C4-2B (cell line): ENCODE measurements around the gene NLRP13.

ENCODE experiments used
- ZFX ChIP-seq: fragments of 450-650 bp; IDR thresholded peaks from 2 replicates; pipeline ENCODE4 v1.6.1; 2017
- TF ChIP-seq, protein P1 (sequence below): fragments of 450-650 bp; conservative IDR thresholded peaks from 2 replicates; pipeline ENCODE4 v1.5.1; 2017; ENCODE audit warnings: mild to moderate bottlenecking

GRCh38 chr19:55866521-55866920 lies 65.6 kb downstream of the NLRP13 start:
- TF ChIP-seq, protein P1, sequence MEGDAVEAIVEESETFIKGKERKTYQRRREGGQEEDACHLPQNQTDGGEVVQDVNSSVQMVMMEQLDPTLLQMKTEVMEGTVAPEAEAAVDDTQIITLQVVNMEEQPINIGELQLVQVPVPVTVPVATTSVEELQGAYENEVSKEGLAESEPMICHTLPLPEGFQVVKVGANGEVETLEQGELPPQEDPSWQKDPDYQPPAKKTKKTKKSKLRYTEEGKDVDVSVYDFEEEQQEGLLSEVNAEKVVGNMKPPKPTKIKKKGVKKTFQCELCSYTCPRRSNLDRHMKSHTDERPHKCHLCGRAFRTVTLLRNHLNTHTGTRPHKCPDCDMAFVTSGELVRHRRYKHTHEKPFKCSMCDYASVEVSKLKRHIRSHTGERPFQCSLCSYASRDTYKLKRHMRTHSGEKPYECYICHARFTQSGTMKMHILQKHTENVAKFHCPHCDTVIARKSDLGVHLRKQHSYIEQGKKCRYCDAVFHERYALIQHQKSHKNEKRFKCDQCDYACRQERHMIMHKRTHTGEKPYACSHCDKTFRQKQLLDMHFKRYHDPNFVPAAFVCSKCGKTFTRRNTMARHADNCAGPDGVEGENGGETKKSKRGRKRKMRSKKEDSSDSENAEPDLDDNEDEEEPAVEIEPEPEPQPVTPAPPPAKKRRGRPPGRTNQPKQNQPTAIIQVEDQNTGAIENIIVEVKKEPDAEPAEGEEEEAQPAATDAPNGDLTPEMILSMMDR = no peak
- TF ChIP-seq ZFX = no peak
